ENCODE data around the gene NDUFAB1.
"Not testable (repeated sequence)": the region's sequence is repeated elsewhere in the genome, so short reads cannot be mapped to it uniquely, and the experiment has no call there.

Gene NDUFAB1

GRCh38 chr16:23595951-23596720, at the start of gene NDUFAB1:
Gene NDUFAB1 (minus strand): TSS chr16:23596316. CDS start chr16:23596290, 26 bp downstream.
- DNase-seq (ENCODE audit: low spot score) = peak; percentile 81

- no peak for DNase-seq (ENCODE audit: low spot score)
Observed at GRCh38 chr16:23642246-23642774, 46.2 kb upstream of the NDUFAB1 start.

- DNase-seq (ENCODE audit: low spot score) = peak; percentile 93
Observed at GRCh38 chr16:23640931-23641765, 45.0 kb upstream of the NDUFAB1 start, which contains the start of the genes DCTN5 and PALB2. Gene DCTN5 (plus strand): TSS chr16:23641466. CDS start chr16:23641543, 77 bp downstream. Gene PALB2 (minus strand): TSS chr16:23641310. CDS start chr16:23641157, 153 bp downstream.

- peak; percentile 5 for DNase-seq (ENCODE audit: low spot score)
Observed at GRCh38 chr16:23640615-23640930, 44.5 kb upstream of the NDUFAB1 start.

GRCh38 chr16:23635958-23636357, 39.8 kb upstream of the NDUFAB1 start:
- DNase-seq (ENCODE audit: low spot score) = no peak

GRCh38 chr16:23634461-23635036, 38.4 kb upstream of the NDUFAB1 start:
- no peak for DNase-seq (ENCODE audit: low spot score)

- not testable (repeated sequence) for DNase-seq (ENCODE audit: low spot score)
Observed at GRCh38 chr16:23631874-23632273, 35.8 kb upstream of the NDUFAB1 start.

- no peak for DNase-seq (ENCODE audit: low spot score)
Observed at GRCh38 chr16:23629516-23629915, 33.4 kb upstream of the NDUFAB1 start.

- DNase-seq (ENCODE audit: low spot score) = no peak
Observed at GRCh38 chr16:23624092-23624491, 28.0 kb upstream of the NDUFAB1 start.

GRCh38 chr16:23615805-23616204, 19.7 kb upstream of the NDUFAB1 start:
- DNase-seq (ENCODE audit: low spot score) = no peak

- DNase-seq (ENCODE audit: low spot score) = no peak
Observed at GRCh38 chr16:23611936-23612335, 15.8 kb upstream of the NDUFAB1 start.

- DNase-seq (ENCODE audit: low spot score) = not testable (repeated sequence)
Observed at GRCh38 chr16:23610905-23611304, 14.8 kb upstream of the NDUFAB1 start.

GRCh38 chr16:23609929-23610328, 13.8 kb upstream of the NDUFAB1 start:
- DNase-seq (ENCODE audit: low spot score) = no peak

- no peak for DNase-seq (ENCODE audit: low spot score)
Observed at GRCh38 chr16:23608194-23608593, 12.1 kb upstream of the NDUFAB1 start.

- no peak for DNase-seq (ENCODE audit: low spot score)
Observed at GRCh38 chr16:23607726-23608125, 11.6 kb upstream of the NDUFAB1 start.

- DNase-seq (ENCODE audit: low spot score) = peak; percentile 24
Observed at GRCh38 chr16:23597003-23597756, 1.1 kb upstream of the NDUFAB1 start.

- DNase-seq (ENCODE audit: low spot score) = peak; percentile 14
Observed at GRCh38 chr16:23595246-23595950, 718 bp downstream of the NDUFAB1 start.

GRCh38 chr16:23594186-23594585, 1.9 kb downstream of the NDUFAB1 start:
- DNase-seq (ENCODE audit: low spot score) = no peak

GRCh38 chr16:23590181-23590580, 5.9 kb downstream of the NDUFAB1 start:
- DNase-seq (ENCODE audit: low spot score) = no peak

- DNase-seq (ENCODE audit: low spot score) = no peak
Observed at GRCh38 chr16:23587726-23588125, 8.4 kb downstream of the NDUFAB1 start.

Data from pons (tissue), 1 donor.